ENCODE measurements around the gene MATK.
"Not testable (repeated sequence)": the region's sequence is repeated elsewhere in the genome, so short reads cannot be mapped to it uniquely, and the experiment has no call there.

The MATK gene

GRCh38 chr19:3818466-3818865, 32.3 kb upstream of the MATK start:
- H4K8ac ChIP-seq (ENCODE audit: low read depth, low read length) = no peak overlapping the region
- no peak overlapping the region for H3K4me3 ChIP-seq (ENCODE audit: low read depth, low read length)
- no peak overlapping the region for H4K12ac ChIP-seq (ENCODE audit: low read depth, low read length)
- H3K9ac ChIP-seq (ENCODE audit: low read length) = no peak overlapping the region
- no peaks in the 10 kb centered on the region for H3K27me3 ChIP-seq (ENCODE audit: insufficient read depth, low read length)
- H2AK5ac ChIP-seq (ENCODE audit: low read length) = no peak overlapping the region
- WGBS (ENCODE audit: extremely low coverage, insufficient coverage, insufficient read length) = no CpG with 5 or more reads among the region's 11 CpGs
- no peak overlapping the region for H2AFZ ChIP-seq (ENCODE audit: insufficient read depth, low read length, poor library complexity)
- DNase-seq = peak; percentile 7 to 50
- H3K4ac ChIP-seq (ENCODE audit: low read depth, low read length) = no peak overlapping the region
- no peak overlapping the region for H3K23ac ChIP-seq (ENCODE audit: low read length)
- H3K4me2 ChIP-seq (ENCODE audit: low read length) = no peak overlapping the region
- H3K79me2 ChIP-seq (ENCODE audit: control insufficient read depth, insufficient read depth, low read length, poor library complexity) = no peaks in the 10 kb centered on the region
- no peak overlapping the region for H3K18ac ChIP-seq (ENCODE audit: low read length)
- H2BK120ac ChIP-seq (ENCODE audit: insufficient read depth, low read length, poor library complexity) = no peak overlapping the region
- H3K27ac ChIP-seq (ENCODE audit: low read depth, low read length) = no peak overlapping the region
- peaks cover 3% of the 10 kb centered on the region for H3K9me3 ChIP-seq (ENCODE audit: insufficient read depth, low read depth, low read length)
- H3K79me1 ChIP-seq (ENCODE audit: low read length) = no peaks in the 10 kb centered on the region
- no peak overlapping the region for H2BK12ac ChIP-seq (ENCODE audit: low read length)
- H4K91ac ChIP-seq (ENCODE audit: low read depth, low read length) = no peak overlapping the region
- H3K36me3 ChIP-seq (ENCODE audit: control insufficient read depth in 1 of 2, insufficient read depth in 2 of 2, low read length in 2 of 2) = no peaks in the 10 kb centered on the region
- H3K4me1 ChIP-seq (ENCODE audit: control insufficient read depth in 1 of 2, insufficient read depth in 2 of 2, low read length in 2 of 2) = no peaks in the 10 kb centered on the region
- no peak overlapping the region for H3K14ac ChIP-seq (ENCODE audit: low read length)
- H2BK5ac ChIP-seq (ENCODE audit: low read depth, low read length, poor library complexity) = no peak overlapping the region

- Histone ChIP-seq H3K4ac (ENCODE audit: low read depth, low read length) (no peak overlapping the region), H3K79me1 (ENCODE audit: low read length) (no peaks in the 10 kb centered on the region), H3K9ac (ENCODE audit: low read length) (no peak overlapping the region), H4K12ac (ENCODE audit: low read depth, low read length) (no peak overlapping the region), H3K79me2 (ENCODE audit: control insufficient read depth, insufficient read depth, low read length, poor library complexity) (no peaks in the 10 kb centered on the region), H3K18ac (ENCODE audit: low read length) (no peak overlapping the region), H2BK5ac (ENCODE audit: low read depth, low read length, poor library complexity) (no peak overlapping the region), H2BK12ac (ENCODE audit: low read length) (no peak overlapping the region), H2AFZ (ENCODE audit: insufficient read depth, low read length, poor library complexity) (no peak overlapping the region), H3K23ac (ENCODE audit: low read length) (no peak overlapping the region), H2BK120ac (ENCODE audit: insufficient read depth, low read length, poor library complexity) (no peak overlapping the region), H4K91ac (ENCODE audit: low read depth, low read length) (no peak overlapping the region), H3K36me3 (ENCODE audit: control insufficient read depth in 1 of 2, insufficient read depth in 2 of 2, low read length in 2 of 2) (no peaks in the 10 kb centered on the region), H3K9me3 (ENCODE audit: insufficient read depth, low read depth, low read length) (peaks cover 3% of the 10 kb centered on the region), H3K27ac (ENCODE audit: low read depth, low read length) (no peak overlapping the region), H3K4me1 (ENCODE audit: control insufficient read depth in 1 of 2, insufficient read depth in 2 of 2, low read length in 2 of 2) (no peaks in the 10 kb centered on the region), H4K8ac (ENCODE audit: low read depth, low read length) (no peak overlapping the region), H3K4me3 (ENCODE audit: low read depth, low read length) (no peak overlapping the region), H3K4me2 (ENCODE audit: low read length) (no peak overlapping the region), H2AK5ac (ENCODE audit: low read length) (no peak overlapping the region), H3K14ac (ENCODE audit: low read length) (no peak overlapping the region), H3K27me3 (ENCODE audit: insufficient read depth, low read length) (no peaks in the 10 kb centered on the region)
- DNase-seq = no peak
- WGBS (ENCODE audit: extremely low coverage, insufficient coverage, insufficient read length) = no CpG with 5 or more reads among the region's 8 CpGs
Observed at GRCh38 chr19:3817761-3818160, 31.6 kb upstream of the MATK start.

GRCh38 chr19:3816566-3817218, 30.5 kb upstream of the MATK start:
- Histone ChIP-seq H3K23ac (ENCODE audit: low read length) (no peak overlapping the region), H2BK120ac (ENCODE audit: insufficient read depth, low read length, poor library complexity) (no peak overlapping the region), H3K4me2 (ENCODE audit: low read length) (no peak overlapping the region), H3K27me3 (ENCODE audit: insufficient read depth, low read length) (no peaks in the 10 kb centered on the region), H3K27ac (ENCODE audit: low read depth, low read length) (no peak overlapping the region), H2BK12ac (ENCODE audit: low read length) (no peak overlapping the region), H4K8ac (ENCODE audit: low read depth, low read length) (no peak overlapping the region), H3K79me2 (ENCODE audit: control insufficient read depth, insufficient read depth, low read length, poor library complexity) (no peaks in the 10 kb centered on the region), H2AK5ac (ENCODE audit: low read length) (no peak overlapping the region), H4K12ac (ENCODE audit: low read depth, low read length) (no peak overlapping the region), H3K4me3 (ENCODE audit: low read depth, low read length) (no peak overlapping the region), H3K36me3 (ENCODE audit: control insufficient read depth in 1 of 2, insufficient read depth in 2 of 2, low read length in 2 of 2) (no peaks in the 10 kb centered on the region), H3K9me3 (ENCODE audit: insufficient read depth, low read depth, low read length) (peaks cover 3% of the 10 kb centered on the region), H3K4ac (ENCODE audit: low read depth, low read length) (no peak overlapping the region), H2BK5ac (ENCODE audit: low read depth, low read length, poor library complexity) (no peak overlapping the region), H2AFZ (ENCODE audit: insufficient read depth, low read length, poor library complexity) (no peak overlapping the region), H3K79me1 (ENCODE audit: low read length) (no peaks in the 10 kb centered on the region), H3K14ac (ENCODE audit: low read length) (no peak overlapping the region), H3K9ac (ENCODE audit: low read length) (no peak overlapping the region), H4K91ac (ENCODE audit: low read depth, low read length) (no peak overlapping the region), H3K18ac (ENCODE audit: low read length) (no peak overlapping the region), H3K4me1 (ENCODE audit: control insufficient read depth in 1 of 2, insufficient read depth in 2 of 2, low read length in 2 of 2) (no peaks in the 10 kb centered on the region)
- no CpG with 5 or more reads among the region's 45 CpGs for WGBS (ENCODE audit: extremely low coverage, insufficient coverage, insufficient read length)
- DNase-seq = no peak

GRCh38 chr19:3816148-3816547, 30.0 kb upstream of the MATK start:
- not testable (repeated sequence) for H3K4me1 ChIP-seq (ENCODE audit: control insufficient read depth in 1 of 2, insufficient read depth in 2 of 2, low read length in 2 of 2); H3K27ac ChIP-seq (ENCODE audit: low read depth, low read length); H3K79me2 ChIP-seq (ENCODE audit: control insufficient read depth, insufficient read depth, low read length, poor library complexity); H2BK120ac ChIP-seq (ENCODE audit: insufficient read depth, low read length, poor library complexity); H2BK5ac ChIP-seq (ENCODE audit: low read depth, low read length, poor library complexity); H2AFZ ChIP-seq (ENCODE audit: insufficient read depth, low read length, poor library complexity); H3K9ac ChIP-seq (ENCODE audit: low read length); H2AK5ac ChIP-seq (ENCODE audit: low read length); H3K23ac ChIP-seq (ENCODE audit: low read length); H3K4ac ChIP-seq (ENCODE audit: low read depth, low read length); H3K79me1 ChIP-seq (ENCODE audit: low read length); H4K8ac ChIP-seq (ENCODE audit: low read depth, low read length); H3K27me3 ChIP-seq (ENCODE audit: insufficient read depth, low read length); H2BK12ac ChIP-seq (ENCODE audit: low read length); DNase-seq; H4K12ac ChIP-seq (ENCODE audit: low read depth, low read length); H4K91ac ChIP-seq (ENCODE audit: low read depth, low read length); H3K4me3 ChIP-seq (ENCODE audit: low read depth, low read length); H3K14ac ChIP-seq (ENCODE audit: low read length); H3K9me3 ChIP-seq (ENCODE audit: insufficient read depth, low read depth, low read length); H3K36me3 ChIP-seq (ENCODE audit: control insufficient read depth in 1 of 2, insufficient read depth in 2 of 2, low read length in 2 of 2); H3K18ac ChIP-seq (ENCODE audit: low read length); H3K4me2 ChIP-seq (ENCODE audit: low read length)
- WGBS (ENCODE audit: extremely low coverage, insufficient coverage, insufficient read length) = no CpG with 5 or more reads among the region's 9 CpGs
